Natural killer cell (primary cell): ENCODE results near the gene VAMP8. TPM values are rescaled to one million over a fixed set of nuclear protein-coding genes. Genes with fewer than 3 reads are reported as not detected.
"Not testable (repeated sequence)": the region's sequence is repeated elsewhere in the genome, so short reads cannot be mapped to it uniquely, and the experiment has no call there.

Experiments used
- ATAC-seq, 3 donors: fragments of 150-1000 bp in 2 of 3; fragments of 200-7000 bp in 1 of 3; cut with Tn5 transposase; 1 replicate in 1 of 3; 2 replicates in 2 of 3; pipeline ENCODE4 v1.10.0; 2021; ENCODE audit warnings: mild to moderate bottlenecking in 2 of 3, moderate library complexity in 2 of 3
- DNase-seq, 2 donors: peaks; one replicate each; pipeline versions ENCODE4 v3.0.0 to v3.0.0-alpha.2; 2013 to 2021; ENCODE audit warnings: mixed read lengths in 1 of 2
- H3K27ac ChIP-seq: one replicate; pipeline ENCODE4 v1.5.1; 2013; ENCODE audit warnings: mild to moderate bottlenecking, low read length
- H3K27me3 ChIP-seq: one replicate; pipeline ENCODE4 v1.6.1; 2013; ENCODE audit warnings: low read length; ENCODE audit not compliant: control insufficient read depth, insufficient read depth
- H3K36me3 ChIP-seq: one replicate; pipeline ENCODE4 v1.6.1; 2013; ENCODE audit warnings: low read length; ENCODE audit not compliant: control insufficient read depth, insufficient read depth
- H3K4me1 ChIP-seq: one replicate; pipeline ENCODE4 v1.6.1; 2013; ENCODE audit warnings: low read length; ENCODE audit not compliant: control insufficient read depth, insufficient read depth
- H3K4me3 ChIP-seq: one replicate; pipeline ENCODE4 v1.5.1; 2013; ENCODE audit warnings: low read length
- H3K9me3 ChIP-seq: one replicate; pipeline ENCODE4 v1.6.1; 2013; ENCODE audit warnings: low read length; ENCODE audit not compliant: control insufficient read depth, insufficient read depth
- H3K27ac Mint-ChIP-seq, 2 donors: one replicate each; pipeline ENCODE4 v1.8.0; 2022; ENCODE audit warnings: mild to moderate bottlenecking in 2 of 2, mixed read lengths in 2 of 2, moderate library complexity in 1 of 2
- H3K27me3 Mint-ChIP-seq, 2 donors: one replicate each; pipeline ENCODE4 v1.8.0; 2022; ENCODE audit warnings: low read depth in 2 of 2, mixed read lengths in 2 of 2
- H3K36me3 Mint-ChIP-seq: one replicate; pipeline ENCODE4 v1.8.0; 2022; ENCODE audit warnings: mixed read lengths
- H3K4me1 Mint-ChIP-seq, 2 donors: one replicate each; pipeline ENCODE4 v1.8.0; 2022; ENCODE audit warnings: mixed read lengths in 2 of 2
- H3K4me3 Mint-ChIP-seq: one replicate; pipeline ENCODE4 v1.8.0; 2022; ENCODE audit warnings: mild to moderate bottlenecking, moderate library complexity, mixed read lengths
- H3K9me3 Mint-ChIP-seq, 2 donors: one replicate each; pipeline ENCODE4 v1.8.0; 2022; ENCODE audit warnings: mixed read lengths in 2 of 2
- WGBS: methylation state at CpG from one replicate; pipeline ENCODE4 v1.1.7; 2013; ENCODE audit warnings: missing lambda C conversion rate; ENCODE audit not compliant: insufficient coverage; 5-methylcytosine and 5-hydroxymethylcytosine counted together
- intact Hi-C: fragments of 100-400 bp; cut with micrococcal nuclease; formaldehyde crosslinking; loops from one replicate; pipeline ENCODE4 v1.14.2; 2022
- total RNA-seq, 4 donors: library from RNA; stranded (reverse); fragments of 120-200 nt in 1 of 4; gene quantifications; one replicate each; pipeline versions ENCODE4 v1.2.3 to v1.2.4, GENCODE V29; 2013 to 2022
- TF ChIP-seq, protein P1 (sequence below): fragments of 200-600 bp; IDR thresholded peaks from one replicate; pipeline ENCODE4 v1.8.0; 2022; ENCODE audit warnings: antibody characterized with exemption

Gene VAMP8
- total RNA-seq, 3 donors from 2014 or later (not counting 1 experiment from before 2014, with no cell fraction given) = 105 to 116 (median 111) TPM

DNA sequence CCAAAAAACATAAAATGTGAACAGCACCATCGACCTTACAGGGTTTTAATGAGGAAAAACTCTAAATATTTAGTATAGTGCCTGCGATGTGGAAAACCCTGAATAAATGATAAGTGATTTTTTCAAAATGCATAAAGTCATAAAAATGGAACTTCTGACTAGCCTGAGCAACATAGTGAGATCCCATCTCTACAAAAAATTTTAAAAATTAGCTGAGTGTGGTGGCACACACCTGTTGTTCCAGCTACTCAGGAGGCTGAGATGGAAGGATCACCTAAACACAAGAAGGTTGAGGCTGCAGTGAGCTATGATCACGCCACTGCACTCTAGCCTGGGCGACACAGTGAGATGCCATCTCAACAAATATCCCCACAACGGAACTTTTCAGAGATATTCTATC, 20.3 kb upstream of the VAMP8 start:
- no peaks in the 10 kb centered on the region for H3K9me3 Mint-ChIP-seq
- intact Hi-C loops = no loop called here

DNA sequence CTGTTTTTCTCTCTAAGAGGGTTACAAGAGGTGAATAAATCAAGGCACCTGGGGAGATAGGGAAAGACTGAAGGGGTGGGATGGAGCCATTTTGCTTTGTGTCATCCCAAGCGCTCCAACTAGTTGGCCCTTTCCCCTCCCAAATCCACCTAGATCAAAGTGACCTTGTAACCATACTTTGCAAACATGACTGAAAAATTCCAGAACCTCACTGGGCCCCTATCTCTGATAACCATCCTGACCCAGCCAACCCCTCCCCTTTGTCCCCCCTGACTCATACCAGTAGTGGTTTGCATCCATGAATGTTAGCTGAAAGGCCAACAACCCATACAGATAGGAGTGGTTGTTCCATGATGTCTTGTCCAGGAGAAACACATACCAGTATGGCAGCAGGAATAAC, 19.2 kb upstream of the VAMP8 start:
- no peaks in the 10 kb centered on the region for H3K9me3 ChIP-seq
- no peak overlapping the region for H3K4me3 ChIP-seq
- TF ChIP-seq, protein P1, sequence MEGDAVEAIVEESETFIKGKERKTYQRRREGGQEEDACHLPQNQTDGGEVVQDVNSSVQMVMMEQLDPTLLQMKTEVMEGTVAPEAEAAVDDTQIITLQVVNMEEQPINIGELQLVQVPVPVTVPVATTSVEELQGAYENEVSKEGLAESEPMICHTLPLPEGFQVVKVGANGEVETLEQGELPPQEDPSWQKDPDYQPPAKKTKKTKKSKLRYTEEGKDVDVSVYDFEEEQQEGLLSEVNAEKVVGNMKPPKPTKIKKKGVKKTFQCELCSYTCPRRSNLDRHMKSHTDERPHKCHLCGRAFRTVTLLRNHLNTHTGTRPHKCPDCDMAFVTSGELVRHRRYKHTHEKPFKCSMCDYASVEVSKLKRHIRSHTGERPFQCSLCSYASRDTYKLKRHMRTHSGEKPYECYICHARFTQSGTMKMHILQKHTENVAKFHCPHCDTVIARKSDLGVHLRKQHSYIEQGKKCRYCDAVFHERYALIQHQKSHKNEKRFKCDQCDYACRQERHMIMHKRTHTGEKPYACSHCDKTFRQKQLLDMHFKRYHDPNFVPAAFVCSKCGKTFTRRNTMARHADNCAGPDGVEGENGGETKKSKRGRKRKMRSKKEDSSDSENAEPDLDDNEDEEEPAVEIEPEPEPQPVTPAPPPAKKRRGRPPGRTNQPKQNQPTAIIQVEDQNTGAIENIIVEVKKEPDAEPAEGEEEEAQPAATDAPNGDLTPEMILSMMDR = no peak
- intact Hi-C loops = no loop called here
- peaks cover 17% of the 10 kb centered on the region for H3K4me1 ChIP-seq
- Mint-ChIP-seq H3K4me3 (no peak overlapping the region), H3K9me3 (no peaks in the 10 kb centered on the region), H3K4me1 (peaks cover 19 to 27% of the 10 kb centered on the region in 2 donors), H3K36me3 (no peaks in the 10 kb centered on the region), H3K27me3 (no peaks in the 10 kb centered on the region), H3K27ac (peak overlapping the region in 1 of 2 donors; percentile 29)
- 92% methylated on average over 1 of the region's 1 CpG for WGBS
- no peak overlapping the region for H3K27ac ChIP-seq
- no peak for DNase-seq
- H3K27me3 ChIP-seq = no peaks in the 10 kb centered on the region
- ATAC-seq = no peak
- peaks cover 19% of the 10 kb centered on the region for H3K36me3 ChIP-seq

More for the DNA sequence above, 20.3 kb upstream of the VAMP8 start:
- no peaks in the 10 kb centered on the region for H3K9me3 ChIP-seq
- no peak overlapping the region for H3K4me3 ChIP-seq
- H3K27me3 ChIP-seq = no peaks in the 10 kb centered on the region
- Mint-ChIP-seq H3K4me3 (no peak overlapping the region), H3K4me1 (peaks cover 19 to 30% of the 10 kb centered on the region in 2 donors), H3K27me3 (no peaks in the 10 kb centered on the region), H3K36me3 (no peaks in the 10 kb centered on the region), H3K27ac (no peak overlapping the region)
- ATAC-seq (no peak), DNase-seq (no peak)
- no peak overlapping the region for H3K27ac ChIP-seq
- H3K4me1 ChIP-seq = peaks cover 15% of the 10 kb centered on the region
- WGBS = 94% methylated on average over 5 of the region's 5 CpGs
- peaks cover 29% of the 10 kb centered on the region for H3K36me3 ChIP-seq
- TF ChIP-seq, protein P1 = no peak

DNA sequence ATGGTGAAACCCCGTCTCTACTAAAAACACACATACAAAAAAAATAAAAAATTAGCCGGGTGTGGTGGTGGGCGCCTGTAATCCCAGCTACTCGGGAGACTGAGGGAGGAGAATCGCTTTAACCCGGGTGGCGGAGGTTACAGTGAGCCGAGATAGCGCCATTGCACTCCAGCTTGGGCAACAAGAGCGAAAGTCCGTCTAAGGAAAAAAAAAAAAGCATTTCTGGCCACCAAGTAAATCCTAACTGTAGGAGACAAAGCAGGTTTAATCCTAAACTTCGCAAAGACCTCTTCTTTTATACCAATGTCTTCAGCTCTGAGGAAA, 17.0 kb upstream of the VAMP8 start:
- H3K27ac ChIP-seq = not testable (repeated sequence)
- WGBS = 88% methylated on average over 12 of the region's 12 CpGs
- intact Hi-C loops = loop anchor here (2.0 to 5.0 kb wide), 2 partner anchors 42 to 232 kb away; partner anchors contain the start of gene TMEM150A

DNA sequence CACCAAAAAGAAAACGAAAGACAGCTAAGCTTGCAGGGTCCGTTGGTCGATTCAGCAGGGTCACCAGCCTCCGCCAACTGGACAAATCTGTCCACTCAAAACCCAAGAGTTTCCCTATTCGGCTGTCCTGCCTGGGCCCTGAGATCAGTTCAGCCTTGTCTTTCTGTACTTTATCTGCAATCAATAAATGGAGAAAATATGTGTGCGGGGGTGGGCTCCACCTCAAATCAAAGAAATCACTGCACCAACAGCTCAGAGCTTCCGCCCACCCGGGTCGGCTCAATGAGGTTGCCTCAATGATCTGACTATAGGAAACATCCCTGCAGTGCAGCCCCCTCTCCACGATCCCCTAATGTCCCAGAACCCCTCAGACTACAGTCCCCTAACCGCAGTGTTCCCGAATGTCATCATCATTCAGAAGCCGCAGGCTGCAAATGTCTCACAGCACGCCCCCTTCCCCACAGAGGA, 16.5 kb upstream of the VAMP8 start:
- intact Hi-C loops = loop anchor here (1.0 to 5.0 kb wide), 4 partner anchors 41 to 232 kb away; partner anchors contain the start of genes C2orf68, ELMOD3, RETSAT and TMEM150A
- H3K27ac ChIP-seq = peak overlapping the region; percentile 71
- Mint-ChIP-seq H3K4me3 (peak overlapping the region; percentile 95), H3K27ac (peak overlapping the region; percentile 91 to 95), H3K27me3 (no peaks in the 10 kb centered on the region), H3K9me3 (no peaks in the 10 kb centered on the region), H3K4me1 (peaks cover 19 to 24% of the 10 kb centered on the region in 2 donors), H3K36me3 (no peaks in the 10 kb centered on the region)
- H3K4me1 ChIP-seq = peaks cover 17% of the 10 kb centered on the region
- TF ChIP-seq, protein P1 = no peak
- H3K9me3 ChIP-seq = no peaks in the 10 kb centered on the region
- DNase-seq (no peak), ATAC-seq (peak; percentile 13 to 27 (median 14))
- peaks cover 3% of the 10 kb centered on the region for H3K36me3 ChIP-seq
- H3K27me3 ChIP-seq = no peaks in the 10 kb centered on the region
- peak overlapping the region; percentile 67 for H3K4me3 ChIP-seq
- 9% methylated on average over 13 of the region's 14 CpGs for WGBS

More for the DNA sequence above, 17.0 kb upstream of the VAMP8 start:
- not testable (repeated sequence) for H3K27me3 Mint-ChIP-seq, H3K36me3 ChIP-seq, H3K9me3 Mint-ChIP-seq, ATAC-seq, H3K36me3 Mint-ChIP-seq, H3K27me3 ChIP-seq, H3K9me3 ChIP-seq, H3K4me3 ChIP-seq, DNase-seq
- peaks cover 17% of the 10 kb centered on the region for H3K4me1 ChIP-seq
- peak overlapping the region; percentile 95 for H3K4me3 Mint-ChIP-seq
- peaks cover 19 to 24% of the 10 kb centered on the region in 2 donors for H3K4me1 Mint-ChIP-seq
- H3K27ac Mint-ChIP-seq = peak overlapping the region in 1 of 2 donors; percentile 95
